A673 (cell line): ENCODE measurements around the gene LARP4B.

Source experiments
- CTCF ChIP-seq: fragments of 300-800, 200-600 bp; sonication (generic); conservative IDR thresholded peaks from 2 replicates; pipeline ENCODE4 v1.5.1; 2017; ENCODE audit warnings: low read depth, mild to moderate bottlenecking, antibody characterized with exemption, low read length, moderate library complexity, mixed read lengths
- EZH2 ChIP-seq: fragments of 200-600 bp; sonication (generic); IDR thresholded peaks from 2 replicates; pipeline ENCODE4 v1.6.1; 2017; ENCODE audit warnings: borderline replicate concordance, low read depth, mild to moderate bottlenecking, mixed read lengths, antibody characterized with exemption, low read length; ENCODE audit not compliant: poor library complexity, severe bottlenecking

- TF ChIP-seq EZH2: no peak
- TF ChIP-seq CTCF: no peak
Measured at GRCh38 chr10:865924-866576, 65.5 kb downstream of the LARP4B start.
